ENCODE data around the gene TUBB3. TPM values are rescaled to one million over a fixed set of nuclear protein-coding genes. Genes with fewer than 3 reads are reported as not detected.
"Not testable (repeated sequence)": the region's sequence is repeated elsewhere in the genome, so short reads cannot be mapped to it uniquely, and the experiment has no call there.

TUBB3 gene
- total and polyA plus RNA-seq, 2 donors (not counting 1 experiment from before 2014, with no cell fraction given), result 0.34 to 4.4 TPM

GRCh38 chr16:89966756-89967155 is 43.6 kb downstream of the TUBB3 start:
- 94% methylated on average over 9 of the region's 9 CpGs for WGBS (ENCODE audit: insufficient coverage)
- peaks cover 18% of the 10 kb centered on the region for H3K4me1 Mint-ChIP-seq
- Histone ChIP-seq H3K4me1 (ENCODE audit: control insufficient read depth in 2 of 2, insufficient read depth in 2 of 2, low read length in 2 of 2) (peaks cover 19 to 20% of the 10 kb centered on the region in 2 donors), H3K27ac (ENCODE audit: low read length in 2 of 2) (no peak overlapping the region), H3K27me3 (replicated peaks in 1 of 4; ENCODE audit: control extremely low read depth in 1 of 4, control insufficient read depth in 3 of 4, insufficient read depth in 4 of 4, low read length in 3 of 4) (no peaks in the 10 kb centered on the region), H3K4me2 (replicated peaks; ENCODE audit: low read depth, low read length, poor library complexity, severe bottlenecking) (no peak overlapping the region), H2AFZ (ENCODE audit: insufficient read depth, low read depth, low read length, poor library complexity, severe bottlenecking) (no peak overlapping the region), H4K20me1 (ENCODE audit: control insufficient read depth, insufficient read depth, low read length, poor library complexity, severe bottlenecking) (peaks cover 14% of the 10 kb centered on the region), H3K9ac (ENCODE audit: low read length) (no peak overlapping the region), H3K79me2 (ENCODE audit: control insufficient read depth, insufficient read depth, low read length) (peaks cover 9% of the 10 kb centered on the region), H3K36me3 (replicated peaks in 1 of 2; ENCODE audit: control extremely low read depth in 1 of 2, control insufficient read depth in 1 of 2, extremely low read depth in 1 of 2, insufficient read depth in 2 of 2, low read length in 1 of 2) (peaks cover 0 to 29% of the 10 kb centered on the region in 2 experiments), H3K9me3 (ENCODE audit: control extremely low read depth in 1 of 3, control insufficient read depth in 2 of 3, insufficient read depth in 1 of 3, low read length in 2 of 3) (peaks cover 0 to 4% (median 0%) of the 10 kb centered on the region in 3 donors), H3K4me3 (ENCODE audit: control extremely low read depth in 1 of 5, extremely low read depth in 1 of 5, insufficient read depth in 1 of 5, low read depth in 2 of 5, low read length in 4 of 5) (no peak overlapping the region)
- no peaks in the 10 kb centered on the region for H3K9me3 Mint-ChIP-seq (ENCODE audit: insufficient read depth)
- ChIA-PET CTCF (interaction anchor here (0.7 kb wide), 2 partner anchors 10 to 16 kb away, joined by 3 read pairs; no protein-coding TSS in a partner anchor), POLR2A (no interaction called here)
- no peak overlapping the region for H3K27ac Mint-ChIP-seq
- DNase-seq (no peak), ATAC-seq (ENCODE audit: low read depth) (no peak)
- TF ChIP-seq EZH2 (IDR thresholded peaks at IDR 0.05; ENCODE audit: borderline replicate concordance, insufficient read depth, low read depth, low read length, poor library complexity, severe bottlenecking) (no peak), CTCF (IDR thresholded peaks at IDR 0.05) (no peak)
- H3K27me3 Mint-ChIP-seq, result no peaks in the 10 kb centered on the region
- H3K4me3 Mint-ChIP-seq, result no peak overlapping the region
- intact Hi-C loops (cut with micrococcal nuclease), result no loop called here

GRCh38 chr16:89967436-89967835 is 44.3 kb downstream of the TUBB3 start:
- CTCF ChIA-PET; ATAC-seq (ENCODE audit: low read depth); H3K9me3 ChIP-seq (ENCODE audit: control extremely low read depth in 1 of 3, control insufficient read depth in 2 of 3, insufficient read depth in 1 of 3, low read length in 2 of 3); H3K27me3 Mint-ChIP-seq; H2AFZ ChIP-seq (ENCODE audit: insufficient read depth, low read depth, low read length, poor library complexity, severe bottlenecking); H4K20me1 ChIP-seq (ENCODE audit: control insufficient read depth, insufficient read depth, low read length, poor library complexity, severe bottlenecking); H3K4me2 ChIP-seq (replicated peaks; ENCODE audit: low read depth, low read length, poor library complexity, severe bottlenecking); H3K4me3 Mint-ChIP-seq; H3K27ac Mint-ChIP-seq; DNase-seq; H3K27me3 ChIP-seq (replicated peaks in 1 of 4; ENCODE audit: control extremely low read depth in 1 of 4, control insufficient read depth in 3 of 4, insufficient read depth in 4 of 4, low read length in 3 of 4); H3K9me3 Mint-ChIP-seq (ENCODE audit: insufficient read depth); H3K27ac ChIP-seq (ENCODE audit: low read length in 2 of 2); intact Hi-C loops (cut with micrococcal nuclease); POLR2A ChIA-PET; H3K9ac ChIP-seq (ENCODE audit: low read length); H3K4me3 ChIP-seq (ENCODE audit: control extremely low read depth in 1 of 5, extremely low read depth in 1 of 5, insufficient read depth in 1 of 5, low read depth in 2 of 5, low read length in 4 of 5): not testable (repeated sequence)
- 96% methylated on average over 3 of the region's 5 CpGs for WGBS (ENCODE audit: insufficient coverage)
- peaks cover 0 to 29% of the 10 kb centered on the region in 2 experiments for H3K36me3 ChIP-seq (replicated peaks in 1 of 2; ENCODE audit: control extremely low read depth in 1 of 2, control insufficient read depth in 1 of 2, extremely low read depth in 1 of 2, insufficient read depth in 2 of 2, low read length in 1 of 2)
- H3K79me2 ChIP-seq (ENCODE audit: control insufficient read depth, insufficient read depth, low read length), result peaks cover 15% of the 10 kb centered on the region
- H3K4me1 ChIP-seq (ENCODE audit: control insufficient read depth in 2 of 2, insufficient read depth in 2 of 2, low read length in 2 of 2), result peaks cover 22 to 24% of the 10 kb centered on the region in 2 donors
- H3K4me1 Mint-ChIP-seq, result peaks cover 21% of the 10 kb centered on the region

- H3K9me3 Mint-ChIP-seq (ENCODE audit: insufficient read depth); H3K27me3 ChIP-seq (replicated peaks in 1 of 4; ENCODE audit: control extremely low read depth in 1 of 4, control insufficient read depth in 3 of 4, insufficient read depth in 4 of 4, low read length in 3 of 4); H3K27ac ChIP-seq (ENCODE audit: low read length in 2 of 2); H3K27me3 Mint-ChIP-seq; POLR2A ChIA-PET; intact Hi-C loops (cut with micrococcal nuclease); H3K9ac ChIP-seq (ENCODE audit: low read length); H2AFZ ChIP-seq (ENCODE audit: insufficient read depth, low read depth, low read length, poor library complexity, severe bottlenecking); H3K4me2 ChIP-seq (replicated peaks; ENCODE audit: low read depth, low read length, poor library complexity, severe bottlenecking); DNase-seq; H3K4me3 ChIP-seq (ENCODE audit: control extremely low read depth in 1 of 5, extremely low read depth in 1 of 5, insufficient read depth in 1 of 5, low read depth in 2 of 5, low read length in 4 of 5); H3K4me3 Mint-ChIP-seq; H4K20me1 ChIP-seq (ENCODE audit: control insufficient read depth, insufficient read depth, low read length, poor library complexity, severe bottlenecking); ATAC-seq (ENCODE audit: low read depth); CTCF ChIA-PET; H3K27ac Mint-ChIP-seq; H3K9me3 ChIP-seq (ENCODE audit: control extremely low read depth in 1 of 3, control insufficient read depth in 2 of 3, insufficient read depth in 1 of 3, low read length in 2 of 3): not testable (repeated sequence)
- Histone ChIP-seq H3K79me2 (ENCODE audit: control insufficient read depth, insufficient read depth, low read length) (peaks cover 22% of the 10 kb centered on the region), H3K36me3 (replicated peaks in 1 of 2; ENCODE audit: control extremely low read depth in 1 of 2, control insufficient read depth in 1 of 2, extremely low read depth in 1 of 2, insufficient read depth in 2 of 2, low read length in 1 of 2) (peaks cover 0 to 28% of the 10 kb centered on the region in 2 experiments), H3K4me1 (ENCODE audit: control insufficient read depth in 2 of 2, insufficient read depth in 2 of 2, low read length in 2 of 2) (peaks cover 22 to 27% of the 10 kb centered on the region in 2 donors)
- peaks cover 24% of the 10 kb centered on the region for H3K4me1 Mint-ChIP-seq
- 100% methylated on average over 9 of the region's 11 CpGs for WGBS (ENCODE audit: insufficient coverage)
These were observed 44.9 kb downstream of the TUBB3 start for GRCh38 chr16:89968074-89968473.

All from B cell (primary cell).